ENCODE data around the gene SLC7A5. TPM values are rescaled to one million over a fixed set of nuclear protein-coding genes. Genes with fewer than 3 reads are reported as not detected.

Gene SLC7A5
- total and polyA plus RNA-seq, 2 of the 13 experiments (the other 11 are each of a cell fraction or from before 2014, with no cell fraction given) = 79.6 to 155 TPM

GRCh38 chr16:87860553-87861299 is 8.6 kb downstream of the SLC7A5 start (continued):
- TF ChIP-seq, protein P1, sequence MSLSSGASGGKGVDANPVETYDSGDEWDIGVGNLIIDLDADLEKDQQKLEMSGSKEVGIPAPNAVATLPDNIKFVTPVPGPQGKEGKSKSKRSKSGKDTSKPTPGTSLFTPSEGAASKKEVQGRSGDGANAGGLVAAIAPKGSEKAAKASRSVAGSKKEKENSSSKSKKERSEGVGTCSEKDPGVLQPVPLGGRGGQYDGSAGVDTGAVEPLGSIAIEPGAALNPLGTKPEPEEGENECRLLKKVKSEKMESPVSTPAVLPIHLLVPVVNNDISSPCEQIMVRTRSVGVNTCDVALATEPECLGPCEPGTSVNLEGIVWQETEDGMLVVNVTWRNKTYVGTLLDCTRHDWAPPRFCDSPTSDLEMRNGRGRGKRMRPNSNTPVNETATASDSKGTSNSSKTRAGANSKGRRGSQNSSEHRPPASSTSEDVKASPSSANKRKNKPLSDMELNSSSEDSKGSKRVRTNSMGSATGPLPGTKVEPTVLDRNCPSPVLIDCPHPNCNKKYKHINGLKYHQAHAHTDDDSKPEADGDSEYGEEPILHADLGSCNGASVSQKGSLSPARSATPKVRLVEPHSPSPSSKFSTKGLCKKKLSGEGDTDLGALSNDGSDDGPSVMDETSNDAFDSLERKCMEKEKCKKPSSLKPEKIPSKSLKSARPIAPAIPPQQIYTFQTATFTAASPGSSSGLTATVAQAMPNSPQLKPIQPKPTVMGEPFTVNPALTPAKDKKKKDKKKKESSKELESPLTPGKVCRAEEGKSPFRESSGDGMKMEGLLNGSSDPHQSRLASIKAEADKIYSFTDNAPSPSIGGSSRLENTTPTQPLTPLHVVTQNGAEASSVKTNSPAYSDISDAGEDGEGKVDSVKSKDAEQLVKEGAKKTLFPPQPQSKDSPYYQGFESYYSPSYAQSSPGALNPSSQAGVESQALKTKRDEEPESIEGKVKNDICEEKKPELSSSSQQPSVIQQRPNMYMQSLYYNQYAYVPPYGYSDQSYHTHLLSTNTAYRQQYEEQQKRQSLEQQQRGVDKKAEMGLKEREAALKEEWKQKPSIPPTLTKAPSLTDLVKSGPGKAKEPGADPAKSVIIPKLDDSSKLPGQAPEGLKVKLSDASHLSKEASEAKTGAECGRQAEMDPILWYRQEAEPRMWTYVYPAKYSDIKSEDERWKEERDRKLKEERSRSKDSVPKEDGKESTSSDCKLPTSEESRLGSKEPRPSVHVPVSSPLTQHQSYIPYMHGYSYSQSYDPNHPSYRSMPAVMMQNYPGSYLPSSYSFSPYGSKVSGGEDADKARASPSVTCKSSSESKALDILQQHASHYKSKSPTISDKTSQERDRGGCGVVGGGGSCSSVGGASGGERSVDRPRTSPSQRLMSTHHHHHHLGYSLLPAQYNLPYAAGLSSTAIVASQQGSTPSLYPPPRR (CRISPR knock-in tag; IDR thresholded peaks at IDR 0.05; ENCODE audit: borderline replicate concordance) = peak; percentile 48; the same call in 1 of the 2 replicates
- peak; percentile 49; the same call in 1 of the 2 replicates for TF ChIP-seq SIN3A (IDR thresholded peaks at IDR 0.05; ENCODE audit: borderline replicate concordance, low read depth, low read length)
- no peak for TF ChIP-seq ZNF496 (CRISPR knock-in tag; IDR thresholded peaks at IDR 0.05; ENCODE audit: insufficient replicate concordance)
- no peak for TF ChIP-seq ZMYM4 (CRISPR knock-in tag; IDR thresholded peaks at IDR 0.05)
- no peak for TF ChIP-seq FOXP1 (IDR thresholded peaks at IDR 0.05)
- TF ChIP-seq FOXP1 (CRISPR knock-in tag; IDR thresholded peaks at IDR 0.05) = peak; percentile 42; the same call in 1 of the 2 replicates
- peak; percentile 22; the same call in 1 of the 2 replicates for TF ChIP-seq FOXO1 (CRISPR knock-in tag; IDR thresholded peaks at IDR 0.05)
- TF ChIP-seq, protein P2, sequence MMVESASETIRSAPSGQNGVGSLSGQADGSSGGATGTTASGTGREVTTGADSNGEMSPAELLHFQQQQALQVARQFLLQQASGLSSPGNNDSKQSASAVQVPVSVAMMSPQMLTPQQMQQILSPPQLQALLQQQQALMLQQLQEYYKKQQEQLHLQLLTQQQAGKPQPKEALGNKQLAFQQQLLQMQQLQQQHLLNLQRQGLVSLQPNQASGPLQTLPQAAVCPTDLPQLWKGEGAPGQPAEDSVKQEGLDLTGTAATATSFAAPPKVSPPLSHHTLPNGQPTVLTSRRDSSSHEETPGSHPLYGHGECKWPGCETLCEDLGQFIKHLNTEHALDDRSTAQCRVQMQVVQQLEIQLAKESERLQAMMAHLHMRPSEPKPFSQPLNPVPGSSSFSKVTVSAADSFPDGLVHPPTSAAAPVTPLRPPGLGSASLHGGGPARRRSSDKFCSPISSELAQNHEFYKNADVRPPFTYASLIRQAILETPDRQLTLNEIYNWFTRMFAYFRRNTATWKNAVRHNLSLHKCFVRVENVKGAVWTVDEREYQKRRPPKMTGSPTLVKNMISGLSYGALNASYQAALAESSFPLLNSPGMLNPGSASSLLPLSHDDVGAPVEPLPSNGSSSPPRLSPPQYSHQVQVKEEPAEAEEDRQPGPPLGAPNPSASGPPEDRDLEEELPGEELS (CRISPR knock-in tag; IDR thresholded peaks at IDR 0.05) = peak; percentile 45
- peak; percentile 57 for TF ChIP-seq POLR2G (IDR thresholded peaks at IDR 0.05; ENCODE audit: low read depth, low read length)
- TF ChIP-seq, protein P3, sequence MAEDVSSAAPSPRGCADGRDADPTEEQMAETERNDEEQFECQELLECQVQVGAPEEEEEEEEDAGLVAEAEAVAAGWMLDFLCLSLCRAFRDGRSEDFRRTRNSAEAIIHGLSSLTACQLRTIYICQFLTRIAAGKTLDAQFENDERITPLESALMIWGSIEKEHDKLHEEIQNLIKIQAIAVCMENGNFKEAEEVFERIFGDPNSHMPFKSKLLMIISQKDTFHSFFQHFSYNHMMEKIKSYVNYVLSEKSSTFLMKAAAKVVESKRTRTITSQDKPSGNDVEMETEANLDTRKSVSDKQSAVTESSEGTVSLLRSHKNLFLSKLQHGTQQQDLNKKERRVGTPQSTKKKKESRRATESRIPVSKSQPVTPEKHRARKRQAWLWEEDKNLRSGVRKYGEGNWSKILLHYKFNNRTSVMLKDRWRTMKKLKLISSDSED (CRISPR knock-in tag; IDR thresholded peaks at IDR 0.05) = peak; percentile 45; the same call in 1 of the 2 replicates
- 0 out of 2 replicates have a peak, but pooled peaks have one; percentile 47 for TF ChIP-seq HOXA3 (CRISPR knock-in tag; IDR thresholded peaks at IDR 0.05)
- peak; percentile 39; the same call in 1 of the 2 replicates for TF ChIP-seq BHLHE40 (IDR thresholded peaks at IDR 0.05; ENCODE audit: low read length)
- TF ChIP-seq, protein P4, sequence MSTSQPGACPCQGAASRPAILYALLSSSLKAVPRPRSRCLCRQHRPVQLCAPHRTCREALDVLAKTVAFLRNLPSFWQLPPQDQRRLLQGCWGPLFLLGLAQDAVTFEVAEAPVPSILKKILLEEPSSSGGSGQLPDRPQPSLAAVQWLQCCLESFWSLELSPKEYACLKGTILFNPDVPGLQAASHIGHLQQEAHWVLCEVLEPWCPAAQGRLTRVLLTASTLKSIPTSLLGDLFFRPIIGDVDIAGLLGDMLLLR (CRISPR knock-in tag; IDR thresholded peaks at IDR 0.05) = no peak
- TF ChIP-seq RFX1 (IDR thresholded peaks at IDR 0.05) = no peak
- TF ChIP-seq ZNF225 (CRISPR knock-in tag; IDR thresholded peaks at IDR 0.05) = 0 out of 2 replicates have a peak, but pooled peaks have one; percentile 66
- no peak for TF ChIP-seq TOE1 (CRISPR knock-in tag; IDR thresholded peaks at IDR 0.05)
- TF ChIP-seq GABPA (IDR thresholded peaks at IDR 0.05; ENCODE audit: low read depth, low read length) = no peak
- TF ChIP-seq GABPA (CRISPR knock-in tag; IDR thresholded peaks at IDR 0.05; ENCODE audit: low read depth) = no peak
- TF ChIP-seq ZNF607 (CRISPR knock-in tag; IDR thresholded peaks at IDR 0.05; ENCODE audit: borderline replicate concordance) = peak; percentile 41; the same call in 1 of the 2 replicates
- no peak for TF ChIP-seq ATF1 (CRISPR knock-in tag; IDR thresholded peaks at IDR 0.05)
- peak; percentile 89; the same call in 1 of the 2 replicates for TF ChIP-seq ZSCAN29 (CRISPR knock-in tag; conservative IDR thresholded peaks at IDR 0.05)
- 0 out of 2 replicates have a peak, but pooled peaks have one; percentile 53 for TF ChIP-seq ZNF772 (CRISPR knock-in tag; IDR thresholded peaks at IDR 0.05)
